Stimulated activated CD4-positive, alpha-beta T cell treated with anti-CD3 and anti-CD28 coated beads, Interleukin-15, amount 100 ng/mL, for 1 hour (primary cell): ENCODE measurements around the gene RGS19.
A peak's percentile ranks its signal among the peaks of the same experiment; 100 is the strongest.

Source experiments
- DNase-seq, 2 donors: peaks; one replicate each; pipeline ENCODE4 v3.0.0-alpha.2; 2020; ENCODE audit warnings: low read depth in 1 of 2, low spot score in 1 of 2

The RGS19 gene

GRCh38 chr20:64065062-64065973 is 14.0 kb downstream of the RGS19 start:
- no peak for DNase-seq

GRCh38 chr20:64064145-64064698 is 15.1 kb downstream of the RGS19 start:
- no peak for DNase-seq

DNA sequence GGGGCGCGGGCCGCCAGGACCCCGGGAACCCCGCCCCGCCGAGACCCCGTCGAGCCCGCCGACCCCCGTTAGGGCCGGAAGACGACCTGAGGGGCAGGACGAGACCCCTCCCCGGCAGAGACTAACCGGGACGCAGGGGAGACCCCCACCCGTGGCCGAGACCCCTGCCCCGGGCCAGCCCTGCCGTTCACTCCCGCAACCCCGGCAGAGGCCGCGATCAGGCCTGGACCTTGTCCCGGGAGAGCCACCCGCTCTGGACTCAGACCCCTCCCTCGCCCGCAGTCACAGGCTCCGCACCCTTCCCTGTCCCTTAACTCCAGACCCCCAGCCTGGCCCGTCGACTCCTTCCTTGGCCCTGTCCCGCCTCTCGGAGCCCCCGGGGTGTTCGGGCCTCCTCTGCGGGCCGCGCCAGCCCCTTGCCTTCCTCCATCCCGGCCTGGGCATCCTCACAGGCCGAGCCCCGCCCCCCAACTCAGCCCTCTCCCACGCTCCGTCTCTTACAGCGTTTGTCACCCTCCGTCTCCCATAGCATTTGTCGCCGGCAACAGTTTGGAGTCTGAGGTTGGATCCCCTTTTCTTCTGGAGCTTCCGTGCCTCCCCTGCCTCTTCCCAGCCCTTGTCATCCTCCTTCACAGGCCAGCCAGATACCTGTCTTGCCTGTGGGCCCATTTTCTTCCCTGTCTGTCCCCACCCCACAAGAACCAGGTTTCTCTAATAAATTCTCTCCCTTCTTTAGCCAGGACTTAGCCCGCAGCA is 15.8 kb downstream of the RGS19 start:
- no peak for DNase-seq

- DNase-seq = peak; percentile 90
These were observed 16.5 kb downstream of the RGS19 start, which contains the start of gene TCEA2 for GRCh38 chr20:64062596-64063388. Gene TCEA2 (plus strand): TSS chr20:64063198. CDS start chr20:64063313, 115 bp downstream.

DNA sequence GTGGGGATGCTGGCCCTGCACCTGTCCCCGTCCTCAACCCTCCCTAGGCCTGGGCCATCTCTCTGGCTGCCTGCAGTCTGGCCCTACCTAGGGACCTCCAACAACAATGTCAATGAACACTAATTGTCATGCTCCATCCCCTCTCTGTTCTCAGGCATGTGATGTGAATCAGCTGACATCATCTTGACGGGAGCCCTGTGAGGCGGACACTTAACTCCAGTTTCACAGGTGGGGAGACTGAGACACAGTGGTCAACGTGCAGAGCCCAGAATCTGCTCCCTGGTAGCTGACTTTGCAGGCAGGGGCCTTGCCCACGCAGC is 17.1 kb downstream of the RGS19 start:
- DNase-seq = no peak

- DNase-seq = no peak
These were observed 20.8 kb downstream of the RGS19 start for GRCh38 chr20:64058536-64058935.

DNA sequence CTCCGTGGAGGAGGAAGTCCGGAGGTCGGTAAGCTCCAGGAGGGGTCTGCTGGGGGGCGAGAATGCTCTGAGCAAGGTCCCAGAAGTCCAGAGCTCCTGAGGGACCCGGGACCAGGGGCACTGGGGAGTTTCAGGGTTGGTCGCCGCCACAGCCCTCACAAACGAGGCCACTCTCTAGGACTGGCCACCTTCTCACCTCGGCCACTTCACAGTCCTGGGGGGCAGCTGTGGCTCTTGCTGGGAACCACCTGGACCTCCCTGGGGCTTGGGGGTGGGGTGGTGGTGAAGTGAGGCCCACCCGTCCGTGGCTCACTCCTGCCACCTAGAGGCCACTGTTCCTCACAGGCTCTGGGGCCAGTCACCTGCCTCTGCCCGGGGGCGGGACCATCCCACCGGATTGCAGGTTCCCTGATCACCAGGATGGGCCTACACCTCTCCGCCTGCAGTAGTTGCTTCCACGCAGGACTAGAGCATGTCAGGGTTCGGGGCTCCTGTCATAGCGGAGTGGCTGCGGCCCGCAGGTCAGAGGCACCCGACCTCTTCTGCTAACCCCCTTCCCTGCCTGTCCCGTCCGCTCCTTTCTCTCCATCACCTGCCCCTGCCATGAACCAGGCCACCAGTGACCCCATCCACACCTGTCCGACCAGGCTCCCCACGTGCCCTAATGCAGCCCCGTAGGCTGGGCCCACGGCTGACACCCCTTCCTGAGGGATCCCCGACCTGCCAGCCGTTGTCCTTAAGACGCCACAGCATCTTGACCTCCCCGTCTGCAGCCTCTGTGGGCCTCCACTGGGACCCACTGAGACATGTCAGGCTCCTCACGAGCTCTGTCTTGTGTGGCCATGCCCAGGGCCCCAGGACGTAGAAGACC is 21.5 kb downstream of the RGS19 start:
- DNase-seq = peak; percentile 62 to 71

- DNase-seq = no peak
These were observed 22.3 kb downstream of the RGS19 start for GRCh38 chr20:64056889-64057627.

- DNase-seq = no peak
These were observed 22.8 kb downstream of the RGS19 start for GRCh38 chr20:64056639-64056888.

- no peak for DNase-seq
These were observed 23.3 kb downstream of the RGS19 start for GRCh38 chr20:64055893-64056638.

DNA sequence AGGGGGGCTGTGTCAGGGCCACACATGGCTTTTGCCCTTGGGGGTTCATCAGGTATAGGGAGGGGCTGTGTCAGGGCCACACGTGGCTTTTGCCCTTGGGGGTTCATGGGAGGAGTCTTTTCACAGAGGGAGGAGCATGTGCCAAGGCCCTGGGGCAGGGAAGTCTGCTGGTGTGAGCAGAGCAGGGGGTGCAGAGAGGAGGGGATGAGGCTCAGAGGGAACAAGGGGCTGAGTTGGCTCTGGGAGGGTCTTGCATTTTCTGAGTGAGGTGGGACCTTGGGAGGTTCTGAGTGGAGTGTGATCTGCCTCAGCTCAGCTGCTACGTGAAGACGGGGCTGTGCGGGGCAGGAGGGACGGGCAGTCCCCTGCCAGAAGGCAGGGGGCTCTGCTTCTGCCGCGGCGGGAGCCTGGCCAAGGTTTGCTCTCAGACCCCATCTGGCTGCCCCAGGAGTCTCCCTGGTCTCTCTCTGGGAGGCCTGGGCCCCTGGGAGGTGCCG is 23.9 kb downstream of the RGS19 start:
- DNase-seq = no peak

GRCh38 chr20:64053841-64054661 is 25.3 kb downstream of the RGS19 start:
- DNase-seq = no peak

DNA sequence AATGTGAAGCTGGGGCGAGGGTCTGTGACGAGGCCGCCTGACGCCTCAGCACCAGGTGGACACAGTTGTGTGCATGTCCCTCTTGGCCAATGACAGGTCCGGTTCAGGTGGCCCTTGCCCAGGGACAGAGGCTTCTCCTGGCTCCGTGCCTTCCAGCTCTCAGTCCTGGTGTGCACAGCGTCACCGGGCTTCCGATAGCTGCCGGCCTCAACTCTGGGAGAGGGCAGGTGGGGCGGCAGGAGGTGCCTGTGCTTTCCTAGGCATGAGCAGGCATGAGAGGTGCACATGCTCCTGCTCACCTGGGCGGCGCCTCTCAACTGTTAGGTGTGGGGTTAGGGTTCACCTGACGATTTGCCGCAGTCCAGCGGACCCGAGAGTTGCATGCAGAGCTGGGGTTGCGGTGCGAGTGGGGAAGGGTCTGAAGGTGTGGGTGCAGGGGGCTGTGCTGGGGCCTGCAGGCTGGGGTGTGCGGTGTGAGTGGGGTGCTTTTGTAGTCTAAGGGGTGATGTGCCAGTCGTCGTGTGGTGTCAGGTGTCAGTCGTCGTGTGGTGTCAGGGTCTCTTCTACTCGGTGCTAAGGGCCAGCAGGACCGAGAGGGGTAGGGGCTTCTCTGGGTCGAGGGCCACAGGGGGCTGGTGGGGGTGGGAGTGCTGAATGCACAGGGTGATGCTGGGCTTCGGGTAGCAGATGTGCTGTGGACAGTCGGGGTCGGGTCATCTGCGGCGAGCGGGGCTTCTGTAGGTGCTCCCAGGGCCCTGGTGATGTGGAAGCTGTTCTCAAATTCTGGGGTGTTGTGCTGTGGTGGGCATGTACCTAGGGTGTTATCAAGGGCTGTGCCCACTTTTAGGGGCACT is 26.1 kb downstream of the RGS19 start:
- DNase-seq = no peak

DNA sequence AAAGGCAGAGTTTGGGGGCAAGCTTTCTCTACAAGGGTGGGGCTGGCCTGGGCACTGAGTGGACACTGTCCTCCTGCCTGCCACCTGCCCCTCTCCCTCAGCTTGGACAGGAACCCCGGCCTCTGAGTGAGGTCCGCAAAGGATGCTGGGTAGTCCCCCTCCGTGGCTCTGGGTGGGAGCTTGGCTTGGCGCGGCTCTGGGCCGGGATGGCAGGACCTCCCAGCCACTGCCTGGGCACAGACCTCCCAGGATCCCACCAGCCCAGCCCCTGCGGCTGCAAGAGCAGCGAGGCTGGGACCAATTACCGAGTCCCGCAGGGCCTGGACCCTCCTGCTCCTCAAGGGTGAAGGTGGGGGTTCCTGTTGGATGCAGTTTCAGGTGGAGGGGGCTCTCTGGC is 27.0 kb downstream of the RGS19 start:
- no peak for DNase-seq

GRCh38 chr20:64051561-64052325 is 27.6 kb downstream of the RGS19 start:
- no peak for DNase-seq

GRCh38 chr20:64051033-64051452 is 28.3 kb downstream of the RGS19 start:
- DNase-seq = no peak
